Measurements from ENCODE around the gene NAV3.
"Not testable (repeated sequence)": the region's sequence is repeated elsewhere in the genome, so short reads cannot be mapped to it uniquely, and the experiment has no call there.

Gene NAV3

DNA sequence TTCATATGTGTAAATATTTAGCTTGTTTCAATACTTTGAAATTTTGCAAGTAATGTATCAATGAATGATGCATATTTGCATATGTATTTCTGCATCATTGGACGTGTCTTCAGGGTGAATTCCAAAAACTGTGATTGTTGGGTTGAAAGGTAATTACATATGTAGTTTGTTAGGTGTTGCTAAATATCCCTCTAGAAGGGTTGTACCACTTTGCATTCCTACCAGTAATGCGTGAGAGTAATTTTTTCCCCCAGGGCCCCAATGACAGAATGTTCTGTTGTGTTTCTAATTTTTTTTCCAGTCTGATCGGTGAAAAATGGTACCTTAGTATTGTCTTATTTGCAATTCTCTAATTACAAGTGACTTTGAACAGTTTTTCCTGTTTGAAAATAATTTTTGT lies 408.9 kb downstream of the NAV3 start:
- Histone ChIP-seq H3K4me3 (no peak overlapping the region), H3K4me1 (peaks cover 14% of the 10 kb centered on the region), H3K9me3 (no peaks in the 10 kb centered on the region), H3K36me3 (replicated peaks) (no peaks in the 10 kb centered on the region), H3K27me3 (ENCODE audit: low read depth) (peaks cover 16% of the 10 kb centered on the region)
- in situ Hi-C loops (cut with MboI; ENCODE audit: low sequenced_read_pairs) = no loop called here
- DNase-seq (ENCODE audit: low spot score in 2 of 2) = no peak

DNA sequence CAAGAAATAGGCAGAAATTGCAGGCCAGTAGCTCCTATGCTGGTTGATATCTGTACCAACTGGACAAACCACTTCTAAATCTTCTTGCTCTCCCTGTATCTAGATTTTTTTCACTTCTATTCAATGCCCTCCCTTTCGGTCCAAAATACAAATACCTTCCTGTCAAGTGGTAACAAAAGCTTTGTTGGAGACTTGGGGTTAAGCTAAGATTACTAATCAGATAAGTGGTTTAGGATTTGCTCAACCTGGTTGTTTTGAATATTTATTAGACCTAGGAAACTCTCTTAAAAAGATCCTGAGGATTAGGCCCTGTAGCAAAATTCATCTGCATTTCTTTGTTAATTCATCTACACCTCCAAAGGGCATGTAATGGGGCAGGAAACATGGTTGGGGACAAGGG lies 410.1 kb downstream of the NAV3 start:
- peaks cover 14% of the 10 kb centered on the region for H3K4me1 ChIP-seq
- peak in 1 of 2 experiments; percentile 98 for DNase-seq (ENCODE audit: low spot score in 2 of 2)
- peaks cover 16% of the 10 kb centered on the region for H3K27me3 ChIP-seq (ENCODE audit: low read depth)
- in situ Hi-C loops (cut with MboI; ENCODE audit: low sequenced_read_pairs) = no loop called here
- H3K9me3 ChIP-seq = no peaks in the 10 kb centered on the region
- no peak overlapping the region for H3K4me3 ChIP-seq
- H3K36me3 ChIP-seq (replicated peaks) = no peaks in the 10 kb centered on the region

DNA sequence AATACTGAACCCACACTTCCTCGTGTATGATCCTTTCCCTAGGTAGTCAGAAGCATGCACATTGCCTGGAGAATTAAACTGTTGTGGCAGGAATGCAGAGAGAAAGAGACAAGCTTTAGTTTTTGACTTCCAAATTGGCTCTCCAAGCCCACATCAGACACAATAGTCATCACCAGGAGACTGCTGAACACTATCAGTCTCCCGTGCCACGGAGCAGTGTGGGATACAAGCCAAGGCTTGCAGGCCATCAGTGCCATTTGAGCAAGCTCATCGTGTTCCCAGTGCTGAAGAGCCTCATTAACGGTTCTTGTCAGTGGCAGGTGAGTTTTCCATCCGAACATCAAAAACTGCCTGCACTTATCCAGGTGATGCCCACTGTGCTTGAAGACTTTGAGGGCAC lies 410.8 kb downstream of the NAV3 start:
- no peaks in the 10 kb centered on the region for H3K36me3 ChIP-seq (replicated peaks)
- H3K4me3 ChIP-seq = no peak overlapping the region
- in situ Hi-C loops (cut with MboI; ENCODE audit: low sequenced_read_pairs) = no loop called here
- peak in 1 of 2 experiments; percentile 13 for DNase-seq (ENCODE audit: low spot score in 2 of 2)
- H3K27me3 ChIP-seq (ENCODE audit: low read depth) = peaks cover 16% of the 10 kb centered on the region
- H3K4me1 ChIP-seq = peaks cover 14% of the 10 kb centered on the region
- H3K9me3 ChIP-seq = no peaks in the 10 kb centered on the region

DNA sequence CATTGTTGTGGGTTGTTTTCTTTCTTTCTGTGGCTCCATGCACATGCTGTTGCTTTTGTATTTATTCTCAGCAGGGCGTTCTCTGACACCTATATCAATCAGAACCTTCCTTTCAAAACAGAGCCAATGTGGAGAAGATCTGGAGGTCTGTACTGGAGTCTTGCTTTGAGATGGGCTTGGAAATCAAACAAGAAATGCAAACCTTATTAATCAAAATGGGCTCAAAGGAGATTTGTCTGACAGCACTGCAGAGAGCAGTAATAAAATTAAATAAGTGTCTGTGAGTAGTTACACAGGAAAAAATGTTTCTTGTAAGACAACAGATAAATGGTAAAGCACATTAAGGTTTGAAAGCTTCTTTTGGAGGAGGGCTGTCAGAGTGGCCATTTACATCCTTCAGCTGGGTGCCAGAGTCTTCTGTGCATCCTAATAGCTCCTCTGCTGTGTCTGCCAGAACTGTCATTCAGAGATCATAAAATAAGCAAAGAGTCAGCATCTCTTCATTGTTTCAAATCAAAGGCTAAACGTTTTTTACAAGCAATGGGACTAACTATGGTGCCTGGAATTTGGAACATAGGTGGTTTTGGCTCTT lies 414.3 kb downstream of the NAV3 start:
- Histone ChIP-seq H3K4me1 (peaks cover 14% of the 10 kb centered on the region), H3K4me3 (no peak overlapping the region), H3K36me3 (replicated peaks) (no peaks in the 10 kb centered on the region), H3K27me3 (ENCODE audit: low read depth) (peaks cover 16% of the 10 kb centered on the region), H3K9me3 (no peaks in the 10 kb centered on the region)
- in situ Hi-C loops (cut with MboI; ENCODE audit: low sequenced_read_pairs) = no loop called here
- no peak for DNase-seq (ENCODE audit: low spot score in 2 of 2)

GRCh38 chr12:78248321-78248720 lies 417.6 kb downstream of the NAV3 start:
- Histone ChIP-seq H3K4me1 (no peaks in the 10 kb centered on the region), H3K9me3 (peaks cover 2% of the 10 kb centered on the region; the same call in 1 of the 2 replicates), H3K36me3 (replicated peaks) (no peaks in the 10 kb centered on the region), H3K27me3 (ENCODE audit: low read depth) (peaks cover 7% of the 10 kb centered on the region; the same call in 1 of the 2 replicates), H3K4me3 (no peak overlapping the region)
- DNase-seq (ENCODE audit: low spot score in 2 of 2) = no peak
- in situ Hi-C loops (cut with MboI; ENCODE audit: low sequenced_read_pairs) = no loop called here

DNA sequence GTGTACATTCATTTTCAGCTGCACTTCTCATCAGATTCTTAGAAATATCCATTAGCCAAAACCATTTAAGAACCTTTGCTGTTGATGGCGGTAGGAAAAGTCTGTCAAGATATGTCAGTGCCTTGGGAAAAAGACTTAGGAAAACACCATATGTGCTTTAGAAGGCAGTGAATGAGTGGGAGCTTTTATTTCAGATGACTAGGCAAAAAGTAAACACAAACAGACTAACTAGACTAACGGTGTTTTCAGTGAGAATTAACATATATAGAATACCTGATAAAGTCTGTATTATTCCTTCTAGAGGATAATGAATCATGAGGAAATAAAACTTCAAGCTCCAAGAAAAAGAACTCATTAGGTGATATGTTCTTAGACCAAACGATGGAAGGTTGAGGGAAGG lies 418.9 kb downstream of the NAV3 start:
- Histone ChIP-seq H3K9me3 (peaks cover 5% of the 10 kb centered on the region; the same call in 1 of the 2 replicates), H3K4me1 (no peaks in the 10 kb centered on the region)
- DNase-seq (ENCODE audit: low spot score in 2 of 2) = no peak

GRCh38 chr12:78257662-78258061 lies 427.0 kb downstream of the NAV3 start:
- H3K9me3 ChIP-seq; in situ Hi-C loops (cut with MboI; ENCODE audit: low sequenced_read_pairs): not testable (repeated sequence)

More for the DNA sequence above, 418.9 kb downstream of the NAV3 start:
- in situ Hi-C loops (cut with MboI; ENCODE audit: low sequenced_read_pairs) = no loop called here
- H3K4me3 ChIP-seq = no peak overlapping the region
- peaks cover 3% of the 10 kb centered on the region; the same call in 1 of the 2 replicates for H3K27me3 ChIP-seq (ENCODE audit: low read depth)
- H3K36me3 ChIP-seq (replicated peaks) = no peaks in the 10 kb centered on the region

DNA sequence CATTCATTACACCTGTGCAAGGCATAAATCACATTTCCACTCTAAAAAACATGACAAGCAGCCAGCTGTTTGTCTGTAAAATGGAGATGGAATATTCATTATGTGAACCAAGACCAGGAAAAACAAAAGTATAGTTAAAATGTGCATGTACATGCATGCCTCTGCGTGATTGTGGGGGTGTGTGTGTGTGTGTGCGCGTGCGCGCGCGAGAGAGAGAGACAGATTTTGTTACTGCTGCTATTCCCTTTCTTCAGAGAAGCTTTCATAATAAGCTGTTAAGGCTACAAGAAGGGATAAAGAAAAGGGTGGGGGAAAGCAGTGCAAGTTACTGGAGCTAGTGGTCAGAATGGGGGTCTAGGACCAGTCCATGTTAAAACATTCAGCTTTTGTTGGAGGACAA lies 430.3 kb downstream of the NAV3 start:
- in situ Hi-C loops (cut with MboI; ENCODE audit: low sequenced_read_pairs) = no loop called here
- no peaks in the 10 kb centered on the region; the same call in 1 of the 2 replicates for H3K9me3 ChIP-seq
- H3K4me3 ChIP-seq = no peak overlapping the region
- no peak for DNase-seq (ENCODE audit: low spot score in 2 of 2)
- H3K4me1 ChIP-seq = no peaks in the 10 kb centered on the region
- H3K27me3 ChIP-seq (ENCODE audit: low read depth) = no peaks in the 10 kb centered on the region
- no peaks in the 10 kb centered on the region for H3K36me3 ChIP-seq (replicated peaks)

More at GRCh38 chr12:78257662-78258061, 427.0 kb downstream of the NAV3 start:
- not testable (repeated sequence) for H3K36me3 ChIP-seq (replicated peaks); DNase-seq (ENCODE audit: low spot score in 2 of 2); H3K27me3 ChIP-seq (ENCODE audit: low read depth); H3K4me1 ChIP-seq; H3K4me3 ChIP-seq

GRCh38 chr12:78261901-78262300 lies 431.2 kb downstream of the NAV3 start:
- no peak for DNase-seq (ENCODE audit: low spot score in 2 of 2)
- Histone ChIP-seq H3K9me3 (no peaks in the 10 kb centered on the region; the same call in 1 of the 2 replicates), H3K4me1 (no peaks in the 10 kb centered on the region), H3K36me3 (replicated peaks) (no peaks in the 10 kb centered on the region), H3K4me3 (no peak overlapping the region), H3K27me3 (ENCODE audit: low read depth) (no peaks in the 10 kb centered on the region)
- in situ Hi-C loops (cut with MboI; ENCODE audit: low sequenced_read_pairs) = no loop called here

Measured in HAP-1 (cell line).